HG02884 (cell line): Measurements from ENCODE around the gene SCAMP4.

Source experiments
- ATAC-seq: cut with Tn5 transposase; IDR thresholded peaks from one replicate; pipeline ENCODE4 v1.9.1; 2021; ENCODE audit warnings: mild to moderate bottlenecking, moderate library complexity; ENCODE audit not compliant: unreplicated experiment

Gene SCAMP4

GRCh38 chr19:1935484-1936208, 30.4 kb downstream of the SCAMP4 start:
- ATAC-seq: no peak

GRCh38 chr19:1936430-1936829, 31.2 kb downstream of the SCAMP4 start:
- ATAC-seq: no peak

GRCh38 chr19:1936916-1937610, 31.9 kb downstream of the SCAMP4 start:
- ATAC-seq: no peak

- ATAC-seq: no peak
Observed at GRCh38 chr19:1938071-1938470, 32.9 kb downstream of the SCAMP4 start.

- ATAC-seq: no peak
Observed at GRCh38 chr19:1941146-1942077, 36.2 kb downstream of the SCAMP4 start, which contains the start of gene CSNK1G2. Gene CSNK1G2 (plus strand): TSS chr19:1941172. CDS start chr19:1969773, 28,601 bp downstream.

GRCh38 chr19:1942078-1942933, 37.1 kb downstream of the SCAMP4 start:
- no peak for ATAC-seq

- no peak for ATAC-seq
Observed at GRCh38 chr19:1942934-1943555, 37.8 kb downstream of the SCAMP4 start.

GRCh38 chr19:1943661-1944087, 38.5 kb downstream of the SCAMP4 start:
- no peak for ATAC-seq

GRCh38 chr19:1944088-1944915, 39.1 kb downstream of the SCAMP4 start:
- no peak for ATAC-seq

GRCh38 chr19:1944916-1945561, 39.8 kb downstream of the SCAMP4 start:
- ATAC-seq: no peak

GRCh38 chr19:1945899-1946298, 40.7 kb downstream of the SCAMP4 start:
- ATAC-seq: no peak

GRCh38 chr19:1947651-1948209, 42.5 kb downstream of the SCAMP4 start:
- no peak for ATAC-seq

- no peak for ATAC-seq
Observed at GRCh38 chr19:1949304-1950101, 44.3 kb downstream of the SCAMP4 start.

GRCh38 chr19:1950640-1951039, 45.4 kb downstream of the SCAMP4 start:
- no peak for ATAC-seq

GRCh38 chr19:1952635-1953034, 47.4 kb downstream of the SCAMP4 start:
- no peak for ATAC-seq

- ATAC-seq: no peak
Observed at GRCh38 chr19:1953037-1953436, 47.8 kb downstream of the SCAMP4 start.

- no peak for ATAC-seq
Observed at GRCh38 chr19:1953441-1954094, 48.4 kb downstream of the SCAMP4 start.
